GM12873 (cell line): ENCODE results near the gene CHI3L1.

Experiments used
- TF ChIP-seq, protein P1 (sequence below): IDR thresholded peaks from 2 replicates; pipeline ENCODE4 v1.5.1; 2012; ENCODE audit warnings: low read depth, mild to moderate bottlenecking, moderate library complexity, low read length, control low read depth; ENCODE audit not compliant: insufficient read depth; ENCODE audit errors: missing control alignments

CHI3L1 gene

DNA sequence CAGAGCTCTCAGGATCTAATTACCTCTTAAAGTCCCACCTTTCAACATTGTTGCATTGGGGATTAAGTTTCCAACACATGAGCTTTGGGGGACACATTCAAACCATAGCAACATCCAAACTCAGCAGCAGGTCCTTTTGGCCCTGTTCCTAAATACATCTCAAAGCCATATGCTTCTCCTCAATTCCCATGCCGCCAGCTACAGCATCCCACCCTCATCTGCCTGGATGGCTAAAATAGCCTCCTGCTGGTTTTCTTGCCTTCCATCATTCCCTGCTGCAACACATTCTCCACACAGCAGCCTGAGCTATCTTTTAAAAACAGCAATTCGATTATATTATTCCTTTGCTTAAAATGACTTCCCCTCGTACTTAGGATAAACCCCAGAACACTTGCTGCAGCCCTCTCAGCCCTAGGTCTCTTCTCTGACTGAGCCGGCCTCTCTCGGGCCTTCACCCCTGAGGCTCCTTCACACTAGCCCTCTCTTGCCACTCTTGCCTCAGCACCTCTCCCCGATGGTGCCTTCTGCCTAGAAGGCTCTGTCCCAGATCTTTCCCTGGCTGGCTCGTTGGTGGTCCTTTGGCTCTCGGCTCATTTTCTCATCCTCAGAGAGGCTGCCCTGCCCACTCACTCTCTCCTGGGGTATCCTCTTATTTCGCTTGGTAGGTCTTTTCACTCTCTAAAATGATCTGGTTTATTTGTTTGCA is 27.4 kb downstream of the CHI3L1 start:
- TF ChIP-seq, protein P1, sequence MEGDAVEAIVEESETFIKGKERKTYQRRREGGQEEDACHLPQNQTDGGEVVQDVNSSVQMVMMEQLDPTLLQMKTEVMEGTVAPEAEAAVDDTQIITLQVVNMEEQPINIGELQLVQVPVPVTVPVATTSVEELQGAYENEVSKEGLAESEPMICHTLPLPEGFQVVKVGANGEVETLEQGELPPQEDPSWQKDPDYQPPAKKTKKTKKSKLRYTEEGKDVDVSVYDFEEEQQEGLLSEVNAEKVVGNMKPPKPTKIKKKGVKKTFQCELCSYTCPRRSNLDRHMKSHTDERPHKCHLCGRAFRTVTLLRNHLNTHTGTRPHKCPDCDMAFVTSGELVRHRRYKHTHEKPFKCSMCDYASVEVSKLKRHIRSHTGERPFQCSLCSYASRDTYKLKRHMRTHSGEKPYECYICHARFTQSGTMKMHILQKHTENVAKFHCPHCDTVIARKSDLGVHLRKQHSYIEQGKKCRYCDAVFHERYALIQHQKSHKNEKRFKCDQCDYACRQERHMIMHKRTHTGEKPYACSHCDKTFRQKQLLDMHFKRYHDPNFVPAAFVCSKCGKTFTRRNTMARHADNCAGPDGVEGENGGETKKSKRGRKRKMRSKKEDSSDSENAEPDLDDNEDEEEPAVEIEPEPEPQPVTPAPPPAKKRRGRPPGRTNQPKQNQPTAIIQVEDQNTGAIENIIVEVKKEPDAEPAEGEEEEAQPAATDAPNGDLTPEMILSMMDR: no peak

DNA sequence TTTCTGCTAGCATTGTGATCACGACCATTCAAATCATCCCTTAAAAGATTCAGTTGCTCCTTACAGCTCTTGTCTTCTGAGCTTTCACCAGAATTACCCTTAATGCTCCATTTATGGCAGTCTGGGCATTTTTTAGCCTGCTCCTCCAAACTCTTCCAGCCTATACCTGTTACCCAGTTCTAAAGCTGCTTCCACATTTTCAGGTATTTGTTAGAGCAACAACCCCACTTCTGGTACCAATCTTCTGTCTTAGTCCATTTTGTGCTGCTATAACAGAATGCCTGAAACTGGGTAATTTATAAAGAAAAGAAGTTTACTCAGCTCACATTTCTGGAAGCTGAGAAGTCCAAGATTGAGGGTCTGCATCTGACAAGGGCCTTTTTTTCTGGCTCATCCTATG is 28.1 kb downstream of the CHI3L1 start:
- TF ChIP-seq, protein P1: no peak

DNA sequence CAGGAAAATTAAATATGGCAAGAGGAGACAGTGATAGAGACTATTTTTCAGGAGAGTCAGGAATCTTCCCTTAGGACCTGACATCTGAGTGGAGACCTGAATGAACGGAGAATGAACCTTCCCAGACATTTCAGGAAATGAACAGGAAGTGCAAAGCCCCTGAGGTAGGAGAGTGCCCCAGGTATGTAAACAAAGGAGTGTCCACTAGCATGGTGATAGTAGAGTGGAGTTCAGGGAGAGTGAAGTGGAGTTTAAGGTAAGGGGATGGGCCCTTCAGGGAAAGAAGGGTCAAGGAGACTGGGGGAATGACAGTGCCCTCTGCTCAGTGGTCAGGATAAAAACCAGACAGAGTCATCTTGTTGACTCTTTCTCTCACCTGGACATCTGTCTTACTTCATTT is 30.2 kb downstream of the CHI3L1 start:
- TF ChIP-seq, protein P1: no peak

DNA sequence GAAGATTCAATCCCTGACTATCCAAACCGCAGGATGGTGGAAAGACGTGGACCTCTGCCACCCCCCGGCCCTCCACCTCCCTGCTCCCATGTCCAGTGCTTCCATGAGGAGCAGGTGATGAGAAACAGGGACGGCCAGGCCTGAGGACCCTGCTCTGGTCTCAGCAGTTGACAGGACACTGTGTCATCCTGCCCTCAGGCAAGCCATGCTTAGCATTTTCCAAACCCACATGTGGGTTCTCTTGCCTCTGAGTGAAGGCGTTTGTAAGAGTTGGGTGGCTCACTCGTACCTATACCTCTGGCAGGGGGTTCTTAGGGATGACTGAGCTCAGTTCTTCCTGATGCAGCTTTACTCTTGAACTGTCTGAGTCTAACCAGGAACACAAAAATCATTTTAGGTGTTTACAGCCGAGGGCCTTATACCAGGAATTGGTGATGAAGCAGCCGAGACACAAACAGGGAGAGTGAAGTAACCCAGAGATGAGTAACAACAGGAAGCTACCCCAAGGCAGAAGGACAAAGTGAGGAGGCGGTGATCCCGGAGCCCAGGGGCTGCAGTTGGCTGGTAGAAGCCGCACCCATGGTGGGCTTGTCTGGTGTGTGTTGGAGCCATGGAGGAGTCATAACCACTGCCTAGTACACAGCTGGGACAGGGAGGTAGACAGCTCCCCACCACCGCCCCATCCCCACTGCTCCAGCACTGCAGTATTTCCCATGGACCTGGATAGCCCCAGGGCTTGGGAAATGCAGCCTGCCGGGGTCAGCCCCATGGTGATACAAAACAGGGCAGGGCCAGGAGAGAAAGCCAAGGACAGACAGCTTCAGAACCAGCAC is 32.3 kb downstream of the CHI3L1 start:
- TF ChIP-seq, protein P1: no peak

DNA sequence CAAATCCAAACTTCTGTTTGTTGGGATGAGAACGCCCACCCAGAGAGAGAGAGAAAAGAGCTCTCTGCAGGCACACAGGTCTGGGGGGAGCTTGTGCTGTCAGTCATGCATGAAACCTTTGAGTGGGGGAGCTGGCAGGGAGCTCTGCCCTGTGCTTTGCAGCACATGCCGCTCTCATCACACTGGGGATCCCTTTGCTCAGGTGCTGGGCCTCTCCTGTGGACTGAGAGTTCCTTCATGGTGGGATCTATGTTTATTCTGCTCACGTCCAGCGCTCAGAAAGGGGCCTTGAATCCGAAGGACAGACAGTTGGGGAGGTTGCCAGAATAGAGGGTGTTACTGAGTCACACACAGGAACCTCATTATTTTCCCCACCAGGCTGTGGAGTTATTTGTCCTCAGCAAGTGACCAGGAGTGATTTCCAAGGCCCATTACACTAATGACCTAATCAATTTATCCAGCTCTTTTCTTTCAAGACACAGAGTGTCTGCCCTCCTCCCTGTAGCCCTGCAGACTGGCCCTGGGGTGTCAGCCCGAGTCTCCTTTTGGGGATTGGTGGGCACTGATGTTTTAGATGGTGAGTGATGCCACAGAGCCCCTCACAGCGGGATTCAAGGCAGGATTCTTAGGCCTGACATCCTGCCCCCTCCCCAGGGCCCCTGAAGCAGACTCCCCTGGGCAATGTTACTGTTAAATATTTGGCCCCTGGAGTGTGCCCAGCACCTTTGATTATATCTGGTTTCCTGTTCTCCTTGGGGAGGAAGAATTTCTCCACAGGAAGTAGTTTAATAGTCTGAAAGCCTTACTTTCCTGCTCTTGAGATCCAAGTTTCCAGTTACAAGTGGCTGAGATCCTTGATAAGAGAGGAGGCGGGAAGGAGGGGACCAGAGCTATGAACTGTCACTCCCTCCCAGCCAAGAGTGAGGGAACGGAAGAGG is 33.2 kb downstream of the CHI3L1 start:
- TF ChIP-seq, protein P1: no peak

DNA sequence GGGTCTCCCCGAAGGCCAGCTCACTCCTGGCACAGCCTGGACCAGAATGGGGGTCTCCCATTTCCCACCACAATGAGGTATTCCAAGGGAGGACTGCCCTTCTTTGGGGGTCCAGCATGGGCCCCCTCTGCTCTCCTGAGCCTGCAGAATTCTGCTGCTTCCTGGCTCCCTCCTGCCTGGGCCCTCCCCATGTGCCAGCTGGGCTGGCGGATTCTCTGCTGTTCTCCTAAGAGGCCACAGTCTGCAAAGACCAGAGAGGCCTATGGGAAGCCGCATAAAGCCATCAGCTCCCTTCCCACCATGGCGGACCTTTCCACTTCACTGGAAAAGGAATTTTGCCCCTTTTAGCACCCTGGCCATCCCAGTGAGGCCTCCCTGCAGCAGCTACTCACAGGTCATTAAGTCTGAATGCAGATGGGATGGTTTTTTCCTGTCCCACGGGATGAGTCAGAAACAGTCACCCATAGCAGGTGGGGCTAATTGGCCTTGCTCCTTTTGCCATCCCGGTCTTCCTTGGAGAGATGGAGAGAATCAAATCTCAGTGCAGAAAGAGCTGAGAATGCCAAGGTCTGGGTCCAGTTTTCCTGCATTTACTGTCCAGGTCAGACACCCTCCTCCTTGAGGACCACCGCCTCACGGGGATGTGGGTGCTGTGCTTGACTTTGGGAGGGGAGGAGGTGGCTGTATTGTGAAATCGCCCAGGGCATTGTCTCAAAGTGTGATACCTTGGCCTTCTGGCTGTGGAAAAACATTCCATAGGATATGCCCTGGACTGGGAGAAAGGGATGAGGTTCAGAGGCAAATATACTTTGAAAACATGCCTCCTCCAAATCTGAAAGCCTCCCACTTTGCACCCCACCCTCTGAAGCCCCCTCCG is 34.1 kb downstream of the CHI3L1 start:
- TF ChIP-seq, protein P1: no peak
